ENCODE measurements around the gene UCN. TPM values are rescaled to one million over a fixed set of nuclear protein-coding genes. Genes with fewer than 3 reads are reported as not detected.
"Not testable (repeated sequence)": the region's sequence is repeated elsewhere in the genome, so short reads cannot be mapped to it uniquely, and the experiment has no call there.

Gene UCN
- polyA plus RNA-seq, 4 donors = 0.59 to 1.5 (median 1.1) TPM

DNA sequence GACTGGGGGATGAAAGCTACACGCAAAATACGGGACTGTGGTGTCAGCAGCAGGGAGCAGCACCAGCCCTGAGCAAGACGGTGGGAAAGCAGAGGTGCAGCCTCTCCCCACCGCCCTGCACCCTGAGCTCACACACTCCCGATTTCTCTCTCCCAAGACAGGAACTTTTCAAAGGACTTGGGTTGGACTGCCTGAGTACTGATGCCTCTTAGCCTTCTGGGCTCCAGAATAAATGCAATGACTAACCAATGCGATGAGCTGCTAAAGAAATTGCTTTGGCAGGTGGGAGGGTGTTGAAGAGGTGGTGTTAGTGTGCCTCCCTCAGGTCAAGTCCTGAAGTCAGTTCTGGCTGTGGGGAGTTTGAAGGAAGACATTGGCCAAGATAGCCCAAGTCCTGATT is 16.4 kb downstream of the UCN start:
- no peak for DNase-seq (ENCODE audit: low read depth in 4 of 4, low spot score in 2 of 4)

- DNase-seq (ENCODE audit: low read depth in 4 of 4, low spot score in 2 of 4) = no peak
Measured at GRCh38 chr2:27290549-27290948, 17.7 kb downstream of the UCN start.

- no peak for DNase-seq (ENCODE audit: low read depth in 4 of 4, low spot score in 2 of 4)
Measured at GRCh38 chr2:27288610-27289009, 19.6 kb downstream of the UCN start.

GRCh38 chr2:27285481-27285880 is 22.8 kb downstream of the UCN start:
- no peak for DNase-seq (ENCODE audit: low read depth in 4 of 4, low spot score in 2 of 4)

DNA sequence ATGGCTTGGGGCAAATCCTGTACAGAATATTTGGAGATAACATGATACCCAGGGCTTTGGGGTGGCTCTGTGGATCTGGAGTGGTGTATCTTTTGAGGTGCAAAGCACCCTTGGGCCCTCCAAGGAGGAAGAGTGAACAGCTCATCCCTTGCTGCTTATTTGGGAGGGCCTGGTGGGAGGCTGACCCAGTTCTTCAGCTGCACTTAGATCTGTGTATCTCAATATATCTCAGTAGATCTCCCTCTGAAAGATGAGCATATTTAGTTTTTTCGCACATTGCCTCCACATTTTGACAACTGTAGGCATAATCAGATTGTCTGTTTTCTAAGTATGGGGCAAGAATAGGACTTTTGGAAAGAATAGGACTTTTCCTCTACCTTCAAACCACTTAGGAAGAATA is 23.2 kb downstream of the UCN start:
- no peak for DNase-seq (ENCODE audit: low read depth in 4 of 4, low spot score in 2 of 4)

DNA sequence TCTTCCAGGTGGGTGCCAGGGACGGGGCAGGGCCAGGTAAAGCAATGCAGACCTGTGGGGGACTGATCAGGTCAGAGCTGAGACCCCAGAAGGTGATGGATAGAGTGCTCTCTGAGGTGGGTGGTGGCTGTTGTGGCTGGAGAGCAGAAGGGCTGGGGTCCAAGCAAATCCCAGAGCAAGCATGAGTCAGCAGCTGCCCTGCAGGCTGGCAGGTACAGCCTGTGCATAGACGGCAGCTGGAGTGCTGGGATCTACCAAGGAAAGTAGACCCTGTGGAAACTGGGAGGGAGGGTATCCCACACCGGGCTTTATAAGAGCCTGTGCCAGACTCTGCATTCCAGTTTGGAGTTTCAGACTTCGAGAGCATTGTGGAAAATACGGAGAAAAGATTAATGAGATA is 25.4 kb downstream of the UCN start:
- no peak for DNase-seq (ENCODE audit: low read depth in 4 of 4, low spot score in 2 of 4)

- DNase-seq (ENCODE audit: low read depth in 4 of 4, low spot score in 2 of 4) = no peak
Measured at GRCh38 chr2:27281855-27282559, 26.2 kb downstream of the UCN start, which contains the start of gene TRIM54. Gene TRIM54 (plus strand): TSS chr2:27282429. CDS start chr2:27282732, 303 bp downstream.

- DNase-seq (ENCODE audit: low read depth in 4 of 4, low spot score in 2 of 4) = no peak
Measured at GRCh38 chr2:27281442-27281841, 26.8 kb downstream of the UCN start.

DNA sequence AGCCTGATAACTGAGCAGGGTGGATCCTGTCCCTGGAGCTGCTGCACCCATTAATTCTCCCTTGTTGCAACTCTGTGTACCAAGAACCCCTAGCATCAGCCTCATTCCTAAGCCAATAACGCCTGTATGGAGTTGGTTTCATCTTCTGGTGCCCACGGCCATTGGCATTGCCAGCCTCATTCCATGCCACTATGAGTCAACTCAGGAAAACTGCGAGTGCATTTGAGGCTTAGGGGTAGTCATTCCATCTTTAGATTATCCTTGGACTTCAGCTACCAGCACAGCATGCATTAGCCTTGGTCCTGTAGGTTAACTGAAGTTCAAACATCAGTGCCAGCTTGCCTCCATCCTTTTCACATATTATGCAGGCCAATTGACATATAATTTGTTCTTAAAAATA is 27.4 kb downstream of the UCN start:
- no peak for DNase-seq (ENCODE audit: low read depth in 4 of 4, low spot score in 2 of 4)

- DNase-seq (ENCODE audit: low read depth in 4 of 4, low spot score in 2 of 4) = no peak
Measured at GRCh38 chr2:27278010-27278409, 30.2 kb downstream of the UCN start.

- DNase-seq (ENCODE audit: low read depth in 4 of 4, low spot score in 2 of 4) = no peak
Measured at GRCh38 chr2:27275211-27276150, 32.8 kb downstream of the UCN start, which contains the start of gene DNAJC5G. Gene DNAJC5G (plus strand): TSS chr2:27275433. CDS start chr2:27276729, 1,296 bp downstream.

- not testable (repeated sequence) for DNase-seq (ENCODE audit: low read depth in 4 of 4, low spot score in 2 of 4)
Measured at GRCh38 chr2:27272537-27273522, 35.4 kb downstream of the UCN start.

GRCh38 chr2:27271631-27272340 is 36.5 kb downstream of the UCN start:
- DNase-seq (ENCODE audit: low read depth in 4 of 4, low spot score in 2 of 4) = no peak

GRCh38 chr2:27270670-27271069 is 37.6 kb downstream of the UCN start:
- DNase-seq (ENCODE audit: low read depth in 4 of 4, low spot score in 2 of 4) = no peak

DNA sequence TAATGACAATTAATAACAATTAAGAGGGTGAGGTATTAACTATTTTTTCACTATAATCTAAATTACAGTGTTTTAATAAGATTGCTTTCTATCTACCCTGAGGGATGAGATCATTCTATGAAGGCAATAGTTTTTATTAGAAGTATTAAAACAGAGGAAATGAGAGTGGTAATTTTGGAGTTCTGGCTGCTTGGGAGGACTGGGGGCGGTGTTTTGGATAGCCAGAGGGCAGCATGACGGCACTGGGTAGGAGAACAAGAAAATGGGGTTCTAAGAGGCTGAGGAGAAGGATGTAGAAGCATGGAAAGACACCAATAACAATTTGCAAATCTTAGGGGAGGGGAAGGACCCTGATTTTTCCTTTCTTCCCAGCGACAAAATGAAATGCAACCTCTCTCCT is 38.1 kb downstream of the UCN start:
- DNase-seq (ENCODE audit: low read depth in 4 of 4, low spot score in 2 of 4) = no peak

- DNase-seq (ENCODE audit: low read depth in 4 of 4, low spot score in 2 of 4) = not testable (repeated sequence)
Measured at GRCh38 chr2:27268296-27268695, 39.9 kb downstream of the UCN start.

- no peak for DNase-seq (ENCODE audit: low read depth in 4 of 4, low spot score in 2 of 4)
Measured at GRCh38 chr2:27265536-27265870, 42.7 kb downstream of the UCN start.

DNA sequence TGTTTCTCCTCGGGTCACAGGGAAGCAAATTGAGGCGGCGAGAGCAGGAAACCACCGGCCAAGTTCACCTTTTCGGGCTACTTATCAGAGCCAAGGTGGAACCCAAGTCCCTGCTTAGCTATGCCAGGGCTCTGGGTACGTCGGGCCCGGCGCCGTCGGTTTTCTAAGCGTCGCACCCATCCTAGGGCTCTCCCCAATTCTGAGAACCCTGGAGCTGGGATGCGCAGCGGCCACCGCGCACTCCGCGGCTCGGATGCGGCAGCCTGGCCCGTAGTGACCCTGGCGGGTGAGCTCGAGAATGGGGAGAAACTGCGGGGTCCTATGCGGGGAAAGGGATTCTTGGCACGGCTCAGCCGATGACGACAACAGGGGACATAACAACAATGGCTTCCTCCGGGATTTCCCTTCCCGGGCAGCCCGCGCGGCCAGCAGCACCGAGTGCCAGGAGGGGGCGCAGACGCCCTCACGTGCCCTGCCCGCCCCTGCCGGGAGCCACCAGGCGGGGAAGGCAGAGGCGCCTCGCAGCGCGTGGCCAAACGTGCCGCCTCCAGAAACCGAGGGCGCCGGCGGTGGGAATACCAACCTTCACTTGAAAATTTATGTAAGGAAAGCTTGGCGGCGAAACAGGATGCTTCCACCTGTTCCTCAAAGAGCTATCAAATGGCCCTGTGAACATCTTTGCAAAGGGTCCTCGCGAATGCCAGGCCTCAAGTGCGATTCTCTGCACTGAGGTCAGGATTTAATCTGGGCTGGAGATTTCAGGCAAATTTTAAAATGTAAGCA is 43.3 kb downstream of the UCN start:
- DNase-seq (ENCODE audit: low read depth in 4 of 4, low spot score in 2 of 4) = peak in 1 of 4 donors; percentile 61

- no peak for DNase-seq (ENCODE audit: low read depth in 4 of 4, low spot score in 2 of 4)
Measured at GRCh38 chr2:27264253-27264752, 43.9 kb downstream of the UCN start.

All from left renal cortex interstitium (tissue), 4 donors.